GM23338 (cell line): ENCODE results near the gene RPL22. TPM values are rescaled to one million over a fixed set of nuclear protein-coding genes. Genes with fewer than 3 reads are reported as not detected.

Experiments
- ATAC-seq: fragments of 200-7000 bp; cut with Tn5 transposase; 3 replicates; pipeline ENCODE4 v1.9.1; 2020
- DNase-seq: peaks from one replicate; pipeline ENCODE4 v3.0.0-alpha.2; 2015; ENCODE audit warnings: low spot score
- H2AFZ ChIP-seq: fragments of 200-600 bp; sonication (generic); 2 replicates; pipeline ENCODE4 v1.8.0; 2016; ENCODE audit warnings: antibody characterized with exemption, mild to moderate bottlenecking, moderate library complexity
- H3F3A ChIP-seq: fragments of 200-600 bp; sonication (generic); replicated peaks from 2 replicates; pipeline ENCODE4 v1.8.0; 2017; ENCODE audit warnings: antibody characterized with exemption, mixed run types, low read depth
- H3K27ac ChIP-seq: fragments of 200-600 bp; sonication (generic); 2 replicates; pipeline ENCODE4 v1.6.1; 2016; ENCODE audit warnings: low read depth
- H3K27me3 ChIP-seq: fragments of 200-600 bp; sonication (generic); 2 replicates; pipeline ENCODE4 v1.8.0; 2016; ENCODE audit warnings: mild to moderate bottlenecking, mixed run types, moderate library complexity; ENCODE audit not compliant: insufficient read depth
- H3K36me3 ChIP-seq: fragments of 200-600 bp; sonication (generic); 2 replicates; pipeline ENCODE4 v1.8.0; 2016; ENCODE audit warnings: mild to moderate bottlenecking; ENCODE audit not compliant: insufficient read depth
- H3K4me1 ChIP-seq: fragments of 200-600 bp; sonication (generic); 2 replicates; pipeline ENCODE4 v1.8.0; 2016; ENCODE audit warnings: mild to moderate bottlenecking, moderate library complexity; ENCODE audit not compliant: insufficient read depth
- H3K4me2 ChIP-seq: fragments of 200-600 bp; sonication (generic); 2 replicates; pipeline ENCODE4 v1.7.1; 2017; ENCODE audit warnings: mixed run types
- H3K4me3 ChIP-seq: fragments of 200-600 bp; sonication (generic); 2 replicates; pipeline ENCODE4 v1.6.1; 2016; ENCODE audit warnings: mixed run types
- H3K79me2 ChIP-seq: fragments of 200-600 bp; sonication (generic); replicated peaks from 2 replicates; pipeline ENCODE4 v1.8.0; 2017; ENCODE audit warnings: mild to moderate bottlenecking; ENCODE audit not compliant: insufficient read depth
- H3K9me2 ChIP-seq: fragments of 200-600 bp; sonication (generic); 2 replicates; pipeline ENCODE4 v1.8.0; 2017; ENCODE audit not compliant: insufficient read depth
- H4K20me1 ChIP-seq: fragments of 200-600 bp; sonication (generic); replicated peaks from 2 replicates; pipeline ENCODE4 v1.8.0; 2017; ENCODE audit warnings: mild to moderate bottlenecking; ENCODE audit not compliant: insufficient read depth
- H3K27ac Mint-ChIP-seq: 2 replicates; pipeline ENCODE4 v1.8.0; 2020; ENCODE audit warnings: inconsistent platforms, mild to moderate bottlenecking, moderate library complexity, mixed read lengths
- H3K27me3 Mint-ChIP-seq: 3 replicates; pipeline ENCODE4 v1.8.0; 2022; ENCODE audit warnings: low read depth, mild to moderate bottlenecking, moderate library complexity, mixed read lengths, inconsistent platforms; ENCODE audit not compliant: insufficient read depth, poor library complexity
- H3K36me3 Mint-ChIP-seq: 3 replicates; pipeline ENCODE4 v1.8.0; 2021; ENCODE audit warnings: low read depth, mild to moderate bottlenecking, inconsistent platforms, moderate library complexity, mixed read lengths
- H3K4me1 Mint-ChIP-seq: 3 replicates; pipeline ENCODE4 v1.8.0; 2020; ENCODE audit warnings: mild to moderate bottlenecking, inconsistent platforms, mixed read lengths
- H3K4me3 Mint-ChIP-seq: 3 replicates; pipeline ENCODE4 v1.8.0; 2021; ENCODE audit warnings: moderate library complexity, mild to moderate bottlenecking, inconsistent platforms, mixed read lengths
- H3K9me3 Mint-ChIP-seq: 3 replicates; pipeline ENCODE4 v1.8.0; 2020; ENCODE audit warnings: moderate library complexity, mild to moderate bottlenecking, inconsistent platforms, mixed read lengths
- CREB1 ChIP-seq: fragments of 250-450 bp; sonication (Bioruptor Pico); IDR thresholded peaks from 2 replicates; pipeline ENCODE4 v1.5.0; 2020; ENCODE audit warnings: low read depth, mild to moderate bottlenecking, moderate library complexity
- EZH2 ChIP-seq: fragments of 200-600 bp; sonication (generic); IDR thresholded peaks from one replicate; pipeline ENCODE4 v1.8.0; 2017; ENCODE audit warnings: antibody characterized with exemption, mild to moderate bottlenecking, low read depth; ENCODE audit not compliant: unreplicated experiment
- JUNB ChIP-seq: IDR thresholded peaks from one replicate; pipeline ENCODE4 v1.6.1; 2016; ENCODE audit warnings: antibody characterized with exemption; ENCODE audit not compliant: unreplicated experiment
- NANOG ChIP-seq: IDR thresholded peaks from 2 replicates; pipeline ENCODE4 v1.6.1; 2016; ENCODE audit warnings: antibody characterized with exemption, borderline replicate concordance
- POLR2AphosphoS5 ChIP-seq: IDR thresholded peaks from 2 replicates; pipeline ENCODE4 v1.6.1; 2016; ENCODE audit warnings: antibody characterized with exemption, low read depth
- STAT1 ChIP-seq: IDR thresholded peaks from one replicate; pipeline ENCODE4 v1.6.1; 2016; ENCODE audit warnings: antibody characterized with exemption; ENCODE audit not compliant: unreplicated experiment
- ZNF114 ChIP-seq: fragments of 250-450 bp; sonication (Bioruptor Pico); IDR thresholded peaks from 2 replicates; pipeline ENCODE4 v1.5.0; 2020; ENCODE audit warnings: mild to moderate bottlenecking, moderate library complexity
- ZNF331 ChIP-seq: fragments of 250-450 bp; sonication (Bioruptor Pico); IDR thresholded peaks from 2 replicates; pipeline ENCODE4 v1.5.0; 2020; ENCODE audit warnings: low read depth, mild to moderate bottlenecking, moderate library complexity
- polyA plus RNA-seq: library from polyadenylated mRNA; unstranded; fragments of >200 nt; fragmentation: Nextera tagmentation; extraction: Ambion mirVana; gene quantifications from 2 replicates; pipeline ENCODE4 v1.2.1, GENCODE V29; 2016
- total RNA-seq: library from RNA; depleted of rRNA; stranded (reverse); fragments of >200 nt; shearing (Covaris generic); gene quantifications from 2 replicates; pipeline ENCODE4 v1.2.3, GENCODE V29; 2014
- TF ChIP-seq, protein P1 (sequence below), 2 experiments: fragments of 200-600 bp in 1 of 2; sonication (generic) in 1 of 2; conservative IDR thresholded peaks; 2 replicates each; pipeline versions ENCODE4 v1.5.1 to v1.6.1; 2016 to 2017; ENCODE audit warnings: antibody characterized with exemption in 2 of 2, low read depth in 2 of 2, mild to moderate bottlenecking in 2 of 2, moderate library complexity in 1 of 2
- TF ChIP-seq, protein P2 (sequence below): fragments of 250-450 bp; sonication (Bioruptor Pico); IDR thresholded peaks from 2 replicates; pipeline ENCODE4 v1.5.0; 2020; ENCODE audit warnings: mild to moderate bottlenecking, moderate library complexity

RPL22 gene
- total and polyA plus RNA-seq, 2 experiments from 2014 or later: 145 to 818 TPM

DNA sequence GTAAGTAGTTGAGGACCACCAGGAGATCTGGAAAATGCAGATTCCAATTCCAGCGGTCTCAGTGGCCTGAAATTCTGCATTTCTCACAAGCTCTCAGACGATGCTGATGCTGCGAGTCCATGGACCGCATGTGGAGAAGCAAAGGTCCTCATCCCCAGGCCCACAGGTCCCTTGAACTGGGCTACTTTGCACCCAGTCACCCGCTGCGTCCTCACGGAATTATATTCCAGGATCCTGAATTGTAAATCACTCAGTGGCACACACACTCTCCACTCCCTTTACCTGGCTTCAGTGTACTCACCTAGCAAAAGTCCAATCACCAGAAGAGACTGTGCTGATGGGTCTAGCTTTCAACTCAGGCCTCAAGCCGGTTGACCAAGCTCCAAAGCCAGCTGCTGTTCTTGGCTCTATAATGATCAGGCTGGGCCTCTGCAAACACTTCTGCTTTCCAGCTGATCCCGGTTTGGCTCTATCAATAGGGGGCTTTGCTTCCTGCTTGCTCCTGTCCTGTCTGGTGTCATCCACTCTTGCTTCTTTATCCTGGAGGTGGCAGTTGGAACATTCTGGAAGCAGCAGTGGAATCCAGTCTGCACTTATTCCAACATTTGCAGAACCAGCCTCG is 904 bp upstream of the RPL22 start:
- peaks cover 19% of the 10 kb centered on the region for H3F3A ChIP-seq
- H3K27me3 ChIP-seq: peaks cover under 1% of the 10 kb centered on the region; the same call in 1 of the 2 replicates
- ATAC-seq (no peak), DNase-seq (no peak)
- TF ChIP-seq CREB1 (CRISPR knock-in tag) (no peak), STAT1 (no peak)
- TF ChIP-seq, protein P1, sequence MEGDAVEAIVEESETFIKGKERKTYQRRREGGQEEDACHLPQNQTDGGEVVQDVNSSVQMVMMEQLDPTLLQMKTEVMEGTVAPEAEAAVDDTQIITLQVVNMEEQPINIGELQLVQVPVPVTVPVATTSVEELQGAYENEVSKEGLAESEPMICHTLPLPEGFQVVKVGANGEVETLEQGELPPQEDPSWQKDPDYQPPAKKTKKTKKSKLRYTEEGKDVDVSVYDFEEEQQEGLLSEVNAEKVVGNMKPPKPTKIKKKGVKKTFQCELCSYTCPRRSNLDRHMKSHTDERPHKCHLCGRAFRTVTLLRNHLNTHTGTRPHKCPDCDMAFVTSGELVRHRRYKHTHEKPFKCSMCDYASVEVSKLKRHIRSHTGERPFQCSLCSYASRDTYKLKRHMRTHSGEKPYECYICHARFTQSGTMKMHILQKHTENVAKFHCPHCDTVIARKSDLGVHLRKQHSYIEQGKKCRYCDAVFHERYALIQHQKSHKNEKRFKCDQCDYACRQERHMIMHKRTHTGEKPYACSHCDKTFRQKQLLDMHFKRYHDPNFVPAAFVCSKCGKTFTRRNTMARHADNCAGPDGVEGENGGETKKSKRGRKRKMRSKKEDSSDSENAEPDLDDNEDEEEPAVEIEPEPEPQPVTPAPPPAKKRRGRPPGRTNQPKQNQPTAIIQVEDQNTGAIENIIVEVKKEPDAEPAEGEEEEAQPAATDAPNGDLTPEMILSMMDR (conservative IDR thresholded peaks at IDR 0.05; ENCODE audit: low read depth in 2 of 2): no peak
- Mint-ChIP-seq H3K36me3 (peaks cover 33% of the 10 kb centered on the region), H3K27me3 (peaks cover 19% of the 10 kb centered on the region), H3K4me1 (peaks cover 35% of the 10 kb centered on the region), H3K9me3 (no peaks in the 10 kb centered on the region), H3K27ac (peak overlapping the region; percentile 99), H3K4me3 (peak overlapping the region; percentile 88)
- peak overlapping the region; percentile 0 for H3K27ac ChIP-seq
- peak overlapping the region; percentile 34; the same call in 1 of the 2 replicates for H2AFZ ChIP-seq
- peaks cover 41% of the 10 kb centered on the region for H3K79me2 ChIP-seq
- peaks cover 30% of the 10 kb centered on the region for H3K36me3 ChIP-seq
- H4K20me1 ChIP-seq: peaks cover 30% of the 10 kb centered on the region
- H3K9me2 ChIP-seq: no peaks in the 10 kb centered on the region
- H3K4me2 ChIP-seq: peak overlapping the region; percentile 73
- peak overlapping the region; percentile 89 for H3K4me3 ChIP-seq
- H3K4me1 ChIP-seq: peaks cover 24% of the 10 kb centered on the region

DNA sequence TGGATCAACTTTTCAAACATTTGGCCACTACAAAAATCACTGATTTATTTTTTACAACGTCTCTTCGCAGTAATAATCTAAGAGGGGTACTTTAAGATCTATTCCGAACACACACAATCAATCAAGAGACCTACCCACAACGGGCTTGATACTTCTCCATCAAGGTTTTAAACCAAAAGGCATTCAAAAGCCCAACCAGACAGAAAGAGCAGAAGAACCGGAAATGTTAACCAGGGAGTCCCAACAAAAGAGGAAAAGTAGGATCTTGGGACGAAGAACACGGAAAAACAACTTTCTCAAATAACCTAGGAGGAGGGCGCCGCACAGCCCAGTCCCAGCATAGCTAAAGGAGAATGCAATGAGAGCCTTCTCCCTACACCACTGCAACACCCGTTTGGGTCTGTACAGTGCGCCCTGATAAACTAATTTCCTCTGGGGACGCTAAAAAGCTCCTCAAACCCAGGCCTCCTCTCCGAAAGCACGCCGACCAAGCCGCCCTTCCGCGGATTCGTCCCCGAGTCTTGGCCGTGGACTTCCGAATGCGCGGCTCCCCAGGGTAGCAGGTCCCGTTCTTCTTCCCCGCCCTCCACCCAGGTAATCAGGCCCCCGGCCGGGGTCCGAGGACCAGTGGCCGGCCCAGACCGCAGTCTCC is 623 bp downstream of the RPL22 start:
- DNase-seq: no peak
- TF ChIP-seq EZH2 (no peak), JUNB (no peak), ZNF114 (no peak), POLR2AphosphoS5 (no peak), CREB1 (CRISPR knock-in tag) (no peak), ZNF331 (no peak), NANOG (no peak)
- TF ChIP-seq, protein P1 (conservative IDR thresholded peaks at IDR 0.05; ENCODE audit: low read depth in 2 of 2): no peak
- TF ChIP-seq, protein P2, sequence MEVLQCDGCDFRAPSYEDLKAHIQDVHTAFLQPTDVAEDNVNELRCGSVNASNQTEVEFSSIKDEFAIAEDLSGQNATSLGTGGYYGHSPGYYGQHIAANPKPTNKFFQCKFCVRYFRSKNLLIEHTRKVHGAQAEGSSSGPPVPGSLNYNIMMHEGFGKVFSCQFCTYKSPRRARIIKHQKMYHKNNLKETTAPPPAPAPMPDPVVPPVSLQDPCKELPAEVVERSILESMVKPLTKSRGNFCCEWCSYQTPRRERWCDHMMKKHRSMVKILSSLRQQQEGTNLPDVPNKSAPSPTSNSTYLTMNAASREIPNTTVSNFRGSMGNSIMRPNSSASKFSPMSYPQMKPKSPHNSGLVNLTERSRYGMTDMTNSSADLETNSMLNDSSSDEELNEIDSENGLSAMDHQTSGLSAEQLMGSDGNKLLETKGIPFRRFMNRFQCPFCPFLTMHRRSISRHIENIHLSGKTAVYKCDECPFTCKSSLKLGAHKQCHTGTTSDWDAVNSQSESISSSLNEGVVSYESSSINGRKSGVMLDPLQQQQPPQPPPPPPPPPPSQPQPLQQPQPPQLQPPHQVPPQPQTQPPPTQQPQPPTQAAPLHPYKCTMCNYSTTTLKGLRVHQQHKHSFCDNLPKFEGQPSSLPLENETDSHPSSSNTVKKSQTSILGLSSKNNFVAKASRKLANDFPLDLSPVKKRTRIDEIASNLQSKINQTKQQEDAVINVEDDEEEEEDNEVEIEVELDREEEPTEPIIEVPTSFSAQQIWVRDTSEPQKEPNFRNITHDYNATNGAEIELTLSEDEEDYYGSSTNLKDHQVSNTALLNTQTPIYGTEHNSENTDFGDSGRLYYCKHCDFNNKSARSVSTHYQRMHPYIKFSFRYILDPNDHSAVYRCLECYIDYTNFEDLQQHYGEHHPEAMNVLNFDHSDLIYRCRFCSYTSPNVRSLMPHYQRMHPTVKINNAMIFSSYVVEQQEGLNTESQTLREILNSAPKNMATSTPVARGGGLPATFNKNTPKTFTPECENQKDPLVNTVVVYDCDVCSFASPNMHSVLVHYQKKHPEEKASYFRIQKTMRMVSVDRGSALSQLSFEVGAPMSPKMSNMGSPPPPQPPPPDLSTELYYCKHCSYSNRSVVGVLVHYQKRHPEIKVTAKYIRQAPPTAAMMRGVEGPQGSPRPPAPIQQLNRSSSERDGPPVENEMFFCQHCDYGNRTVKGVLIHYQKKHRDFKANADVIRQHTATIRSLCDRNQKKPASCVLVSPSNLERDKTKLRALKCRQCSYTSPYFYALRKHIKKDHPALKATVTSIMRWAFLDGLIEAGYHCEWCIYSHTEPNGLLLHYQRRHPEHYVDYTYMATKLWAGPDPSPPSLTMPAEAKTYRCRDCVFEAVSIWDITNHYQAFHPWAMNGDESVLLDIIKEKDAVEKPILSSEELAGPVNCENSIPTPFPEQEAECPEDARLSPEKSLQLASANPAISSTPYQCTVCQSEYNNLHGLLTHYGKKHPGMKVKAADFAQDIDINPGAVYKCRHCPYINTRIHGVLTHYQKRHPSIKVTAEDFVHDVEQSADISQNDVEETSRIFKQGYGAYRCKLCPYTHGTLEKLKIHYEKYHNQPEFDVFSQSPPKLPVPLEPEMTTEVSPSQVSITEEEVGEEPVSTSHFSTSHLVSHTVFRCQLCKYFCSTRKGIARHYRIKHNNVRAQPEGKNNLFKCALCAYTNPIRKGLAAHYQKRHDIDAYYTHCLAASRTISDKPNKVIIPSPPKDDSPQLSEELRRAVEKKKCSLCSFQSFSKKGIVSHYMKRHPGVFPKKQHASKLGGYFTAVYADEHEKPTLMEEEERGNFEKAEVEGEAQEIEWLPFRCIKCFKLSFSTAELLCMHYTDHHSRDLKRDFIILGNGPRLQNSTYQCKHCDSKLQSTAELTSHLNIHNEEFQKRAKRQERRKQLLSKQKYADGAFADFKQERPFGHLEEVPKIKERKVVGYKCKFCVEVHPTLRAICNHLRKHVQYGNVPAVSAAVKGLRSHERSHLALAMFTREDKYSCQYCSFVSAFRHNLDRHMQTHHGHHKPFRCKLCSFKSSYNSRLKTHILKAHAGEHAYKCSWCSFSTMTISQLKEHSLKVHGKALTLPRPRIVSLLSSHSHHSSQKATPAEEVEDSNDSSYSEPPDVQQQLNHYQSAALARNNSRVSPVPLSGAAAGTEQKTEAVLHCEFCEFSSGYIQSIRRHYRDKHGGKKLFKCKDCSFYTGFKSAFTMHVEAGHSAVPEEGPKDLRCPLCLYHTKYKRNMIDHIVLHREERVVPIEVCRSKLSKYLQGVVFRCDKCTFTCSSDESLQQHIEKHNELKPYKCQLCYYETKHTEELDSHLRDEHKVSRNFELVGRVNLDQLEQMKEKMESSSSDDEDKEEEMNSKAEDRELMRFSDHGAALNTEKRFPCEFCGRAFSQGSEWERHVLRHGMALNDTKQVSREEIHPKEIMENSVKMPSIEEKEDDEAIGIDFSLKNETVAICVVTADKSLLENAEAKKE: no peak

More for the DNA sequence above, 623 bp downstream of the RPL22 start:
- peak; percentile 23 for ATAC-seq
- Mint-ChIP-seq H3K9me3 (no peaks in the 10 kb centered on the region), H3K27me3 (peaks cover 13% of the 10 kb centered on the region), H3K4me3 (peak overlapping the region; percentile 88), H3K4me1 (peaks cover 33% of the 10 kb centered on the region), H3K36me3 (peaks cover 48% of the 10 kb centered on the region), H3K27ac (peak overlapping the region; percentile 90)
- H3K27ac ChIP-seq: peak overlapping the region; percentile 73
- peak overlapping the region; percentile 89 for H3K4me3 ChIP-seq
- H3K36me3 ChIP-seq: peaks cover 43% of the 10 kb centered on the region
- H3F3A ChIP-seq: peaks cover 29% of the 10 kb centered on the region
- H3K27me3 ChIP-seq: no peaks in the 10 kb centered on the region
- peaks cover 44% of the 10 kb centered on the region for H4K20me1 ChIP-seq
- H3K4me1 ChIP-seq: peaks cover 24% of the 10 kb centered on the region
- no peak overlapping the region for H2AFZ ChIP-seq
- H3K9me2 ChIP-seq: no peaks in the 10 kb centered on the region
- peak overlapping the region; percentile 98 for H3K4me2 ChIP-seq
- peaks cover 56% of the 10 kb centered on the region for H3K79me2 ChIP-seq
